Activated CD4-positive, CD25-positive, alpha-beta regulatory T cell treated with anti-CD3 and anti-CD28 coated beads, Interleukin-2, amount 50 U/mL, for 24 hours (primary cell): ENCODE data around the gene NTM.

Experiments used
- ATAC-seq, 2 donors: fragments of 150-1000 bp; cut with Tn5 transposase; one replicate each; pipeline ENCODE4 v1.10.0; 2021; ENCODE audit warnings: mild to moderate bottlenecking in 1 of 2, moderate library complexity in 1 of 2

NTM gene

DNA sequence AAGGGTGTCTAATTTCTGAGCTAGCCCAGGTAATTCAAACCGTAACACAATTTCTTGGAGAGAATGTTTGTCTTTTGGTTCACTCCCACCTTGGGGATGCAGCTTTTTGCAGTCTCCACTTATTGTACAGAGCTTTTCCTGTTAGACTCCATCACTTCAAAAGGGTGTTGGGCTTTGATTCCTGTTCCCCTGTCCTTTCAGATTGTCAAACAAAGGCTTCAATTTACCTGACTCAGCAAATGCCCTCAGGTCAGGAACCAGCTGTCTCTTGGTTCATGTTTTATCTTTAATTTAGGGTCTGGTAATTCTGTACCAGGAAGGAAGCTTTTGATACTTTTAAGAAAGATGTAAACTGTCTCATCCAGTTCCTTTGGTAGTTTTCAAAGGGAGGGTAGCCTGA lies 880.6 kb downstream of the NTM start:
- ATAC-seq: no peak

DNA sequence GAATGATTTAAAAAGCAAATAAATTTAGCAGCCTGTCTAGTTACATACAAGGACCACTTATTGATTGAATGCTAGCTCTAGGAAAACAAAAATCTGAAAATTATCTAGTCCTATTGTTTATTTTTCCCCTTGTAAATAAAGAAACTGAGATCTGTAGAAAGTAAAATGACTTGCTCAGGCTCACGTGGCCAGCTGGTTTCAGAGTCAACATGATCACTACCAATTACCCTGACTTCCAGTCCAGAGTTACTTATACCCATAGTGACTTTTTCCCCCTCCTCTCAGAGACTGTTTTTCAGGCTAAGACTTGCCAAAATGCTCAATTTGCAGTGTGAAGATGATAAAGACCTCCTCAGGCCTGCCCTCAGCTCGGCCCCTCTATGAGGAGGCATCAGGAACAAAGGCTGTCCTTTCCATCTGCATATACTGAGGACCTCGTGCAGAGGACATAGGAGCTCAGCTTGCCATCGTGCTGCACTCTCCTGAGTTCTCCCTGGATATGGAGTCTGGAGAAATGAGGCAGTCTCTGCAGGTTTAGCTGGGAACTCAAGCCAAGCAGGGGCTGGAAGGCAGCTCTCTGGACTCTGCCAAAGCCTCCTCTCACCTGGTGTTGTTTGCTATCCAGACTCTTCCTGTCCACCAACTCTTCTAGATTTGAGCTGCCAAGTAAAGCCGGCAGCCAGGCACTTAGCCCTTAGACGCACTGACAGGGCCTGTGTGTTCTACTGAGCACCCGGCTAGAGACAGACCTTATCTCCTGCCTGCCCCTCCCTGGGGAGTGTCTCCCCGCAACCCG lies 883.3 kb downstream of the NTM start:
- no peak for ATAC-seq

- no peak for ATAC-seq
These were observed 884.5 kb downstream of the NTM start for GRCh38 chr11:132254906-132255305.

GRCh38 chr11:132256528-132257279 lies 886.3 kb downstream of the NTM start:
- no peak for ATAC-seq

DNA sequence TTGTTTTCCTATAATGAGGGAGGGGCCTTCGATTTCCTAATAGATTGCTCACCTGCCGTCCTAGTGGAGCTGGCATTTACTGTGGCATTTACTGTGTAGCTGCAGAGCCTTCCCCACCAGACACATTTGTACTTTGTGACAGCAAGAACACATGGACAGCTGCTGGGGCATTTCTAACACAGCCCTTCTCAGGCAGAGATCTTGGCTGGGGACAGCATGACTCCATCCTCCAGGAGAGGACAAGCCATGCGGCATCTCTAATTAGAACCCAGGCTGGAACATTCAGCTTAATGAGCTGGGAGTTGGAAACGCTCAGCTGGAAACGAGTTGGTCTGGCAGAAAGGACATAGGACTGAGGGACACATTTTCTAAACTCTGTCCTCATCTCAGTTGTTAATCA lies 887.5 kb downstream of the NTM start:
- no peak for ATAC-seq

DNA sequence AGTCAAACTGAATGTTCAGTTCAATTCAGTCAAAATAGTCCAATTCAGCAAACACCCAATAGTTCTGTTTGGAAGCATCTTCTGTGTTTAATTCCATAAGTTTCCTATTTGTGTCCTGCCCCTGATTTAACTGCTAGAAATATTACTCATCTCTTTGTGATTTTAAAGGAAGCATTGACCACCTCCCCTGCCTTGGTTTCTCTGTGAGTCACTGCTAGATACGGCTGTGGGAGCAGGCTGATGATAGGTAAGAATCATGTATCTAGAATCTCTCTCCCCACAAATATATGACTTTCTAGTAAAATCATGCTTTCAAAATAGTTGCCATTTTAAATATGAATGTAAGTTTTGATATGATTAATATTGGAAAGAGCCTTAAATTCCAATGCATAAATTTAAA lies 888.5 kb downstream of the NTM start:
- no peak for ATAC-seq

GRCh38 chr11:132260636-132261035 lies 890.2 kb downstream of the NTM start:
- ATAC-seq: no peak

DNA sequence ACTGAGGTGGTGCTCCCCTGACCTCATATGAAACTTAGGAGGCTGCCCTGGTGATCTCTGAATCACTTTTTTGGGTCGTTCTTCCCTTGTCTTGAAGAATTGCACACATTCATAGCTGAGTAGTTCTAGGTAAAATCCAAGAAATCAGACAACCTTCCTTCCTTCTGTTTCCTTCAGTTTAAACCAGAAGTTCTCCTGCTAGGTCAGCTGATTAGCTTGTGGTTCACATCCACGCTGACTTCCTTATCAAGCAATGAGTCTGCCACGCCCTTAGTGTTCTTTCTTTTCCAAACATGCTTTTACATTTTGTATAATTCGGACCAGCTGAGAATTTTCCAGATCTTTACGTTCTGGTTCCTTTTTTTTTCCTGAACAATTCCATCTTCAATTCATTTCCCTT lies 892.8 kb downstream of the NTM start:
- no peak for ATAC-seq

DNA sequence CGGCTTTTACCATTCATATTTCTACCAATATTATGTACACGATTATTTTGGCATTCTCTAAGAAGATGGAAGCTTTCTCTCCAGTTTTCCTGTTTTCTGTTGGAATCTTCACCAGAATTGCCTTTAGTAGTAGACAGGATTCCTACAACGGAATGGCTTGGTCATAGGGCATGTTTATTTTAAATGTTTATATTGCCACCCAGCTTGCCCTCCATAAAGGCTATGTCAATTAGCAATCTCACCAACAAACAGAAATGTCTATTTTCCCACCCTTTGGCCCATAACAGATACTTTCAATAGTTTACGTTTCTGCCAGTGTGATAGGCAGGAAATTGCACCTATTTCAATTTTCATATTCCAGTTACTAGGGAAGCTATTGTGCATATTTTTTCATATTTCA lies 893.5 kb downstream of the NTM start:
- ATAC-seq: no peak

DNA sequence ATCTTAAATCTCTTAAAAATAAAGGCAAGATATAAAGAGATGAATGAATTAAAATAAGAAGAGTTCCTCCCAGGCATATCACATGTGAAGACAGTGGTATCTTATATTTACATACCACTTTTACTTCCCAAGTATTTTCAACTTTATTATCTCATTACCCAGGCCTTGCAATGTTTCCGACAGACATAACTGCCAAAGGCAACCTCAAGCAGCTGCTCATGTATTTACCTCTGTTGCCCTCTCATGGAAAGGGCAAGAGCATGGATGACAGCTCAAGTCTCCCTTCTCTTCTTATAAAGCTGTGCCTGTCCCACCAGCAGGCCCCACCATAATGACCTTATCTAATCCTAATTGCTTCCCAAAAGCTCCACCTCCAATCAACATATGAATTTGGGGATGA lies 894.2 kb downstream of the NTM start:
- no peak for ATAC-seq

- no peak for ATAC-seq
These were observed 908.6 kb downstream of the NTM start for GRCh38 chr11:132278801-132279574.

- no peak for ATAC-seq
These were observed 913.6 kb downstream of the NTM start for GRCh38 chr11:132284048-132284447.

GRCh38 chr11:132284611-132285010 lies 914.2 kb downstream of the NTM start:
- ATAC-seq: no peak

- no peak for ATAC-seq
These were observed 915.2 kb downstream of the NTM start for GRCh38 chr11:132285631-132286030.

GRCh38 chr11:132286106-132286505 lies 915.7 kb downstream of the NTM start:
- no peak for ATAC-seq

GRCh38 chr11:132288036-132288435 lies 917.6 kb downstream of the NTM start:
- ATAC-seq: no peak

DNA sequence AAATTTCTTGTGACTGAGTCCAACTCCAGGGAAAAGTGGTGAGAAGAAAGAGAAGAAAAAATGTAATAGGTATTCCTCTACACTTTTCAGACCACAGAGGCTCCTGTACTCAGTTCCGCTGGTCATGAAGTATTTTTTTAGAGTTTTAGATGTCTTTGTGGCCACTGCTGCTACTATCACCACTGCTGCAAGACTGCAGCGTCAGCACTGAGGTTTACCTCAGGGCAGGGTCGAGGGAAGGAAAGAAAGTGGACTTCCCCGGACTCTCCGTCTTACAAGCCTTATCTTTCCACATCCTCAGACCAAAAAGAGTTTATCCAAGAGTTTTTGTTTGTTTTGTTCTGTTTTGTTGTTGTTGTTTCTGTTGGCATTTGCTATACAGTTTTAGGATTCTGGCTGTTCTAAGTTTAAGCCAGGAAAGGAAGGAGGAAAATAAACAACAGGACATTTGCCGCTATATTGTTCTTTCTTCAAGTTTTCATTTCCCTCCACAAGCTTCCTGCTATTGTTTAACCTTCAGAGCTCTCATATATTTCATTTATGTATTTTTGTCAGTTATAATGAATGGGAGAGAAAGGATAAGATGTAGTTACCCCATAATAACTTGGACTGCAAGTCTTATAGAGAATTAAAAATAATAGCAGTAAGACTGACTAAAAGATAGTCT lies 919.3 kb downstream of the NTM start:
- no peak for ATAC-seq

GRCh38 chr11:132293586-132293985 lies 923.2 kb downstream of the NTM start:
- ATAC-seq: no peak

GRCh38 chr11:132296946-132297610 lies 926.7 kb downstream of the NTM start:
- no peak for ATAC-seq

- ATAC-seq: no peak
These were observed 927.9 kb downstream of the NTM start for GRCh38 chr11:132298357-132298756.

GRCh38 chr11:132300283-132300682 lies 929.9 kb downstream of the NTM start:
- no peak for ATAC-seq

DNA sequence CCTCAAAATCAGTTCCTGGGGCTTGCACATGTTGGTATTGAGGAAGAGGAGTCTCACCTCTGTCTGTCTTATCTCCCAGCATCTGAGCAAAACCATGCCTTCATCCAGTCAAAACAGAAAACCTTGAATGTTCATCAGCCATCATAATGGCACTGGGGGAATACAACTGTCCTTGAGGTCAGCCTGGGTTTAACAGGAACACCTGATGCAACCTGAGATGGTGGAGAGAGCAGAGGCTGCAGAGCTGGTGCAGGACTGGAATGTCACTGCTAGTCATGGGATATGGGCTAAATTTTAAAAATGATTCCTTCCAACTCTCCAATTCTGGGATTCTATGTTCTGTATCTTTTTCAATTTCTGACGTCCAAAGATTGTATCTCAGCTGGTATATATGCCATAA lies 931.0 kb downstream of the NTM start:
- no peak for ATAC-seq
